Upper lobe of right lung (tissue), 1 donor: ENCODE measurements around the gene TARBP2. TPM values are rescaled to one million over a fixed set of nuclear protein-coding genes. Genes with fewer than 3 reads are reported as not detected.
"Not testable (repeated sequence)": the region's sequence is repeated elsewhere in the genome, so short reads cannot be mapped to it uniquely, and the experiment has no call there.

Experiments used
- ATAC-seq: fragments of 200-7000 bp; cut with Tn5 transposase; one replicate; pipeline ENCODE4 v1.9.1; 2020; ENCODE audit warnings: mild to moderate bottlenecking, moderate library complexity
- DNase-seq: peaks from one replicate; pipeline ENCODE4 v3.0.0-alpha.2; 2020
- H3K27ac ChIP-seq: fragments of 200-600 bp; one replicate; pipeline ENCODE4 v1.8.0; 2022
- H3K27me3 ChIP-seq: fragments of 200-600 bp; one replicate; pipeline ENCODE4 v1.8.0; 2022; ENCODE audit warnings: mild to moderate bottlenecking
- H3K36me3 ChIP-seq: fragments of 200-600 bp; one replicate; pipeline ENCODE4 v1.8.0; 2022
- H3K4me1 ChIP-seq: fragments of 200-600 bp; one replicate; pipeline ENCODE4 v1.8.0; 2022
- H3K4me3 ChIP-seq: fragments of 200-600 bp; one replicate; pipeline ENCODE4 v1.8.0; 2022; ENCODE audit warnings: mild to moderate bottlenecking
- H3K9me3 ChIP-seq: fragments of 200-600 bp; one replicate; pipeline ENCODE4 v1.8.0; 2022
- intact Hi-C: fragments of 100-400 bp; cut with DNase I; formaldehyde crosslinking; loops from one replicate; pipeline ENCODE4 v1.11.0; 2022
- total RNA-seq: library from RNA; stranded (reverse); fragmentation: NEBNext Ultra II Directional; extraction: Animal tissue kit (Norgen Biotek cat#: 25700); gene quantifications from one replicate; pipeline ENCODE4 v1.2.1, GENCODE V29; 2021
- TF ChIP-seq, protein P1 (sequence below): fragments of 200-600 bp; IDR thresholded peaks from one replicate; pipeline ENCODE4 v1.8.0; 2022; ENCODE audit warnings: antibody characterized with exemption
- donor health status: DM: no; HTN: yes; CAD: no; lungs with severe emphysema.

The TARBP2 gene
- total RNA-seq, 1 donor from 2014 or later, result 33.1 TPM

DNA sequence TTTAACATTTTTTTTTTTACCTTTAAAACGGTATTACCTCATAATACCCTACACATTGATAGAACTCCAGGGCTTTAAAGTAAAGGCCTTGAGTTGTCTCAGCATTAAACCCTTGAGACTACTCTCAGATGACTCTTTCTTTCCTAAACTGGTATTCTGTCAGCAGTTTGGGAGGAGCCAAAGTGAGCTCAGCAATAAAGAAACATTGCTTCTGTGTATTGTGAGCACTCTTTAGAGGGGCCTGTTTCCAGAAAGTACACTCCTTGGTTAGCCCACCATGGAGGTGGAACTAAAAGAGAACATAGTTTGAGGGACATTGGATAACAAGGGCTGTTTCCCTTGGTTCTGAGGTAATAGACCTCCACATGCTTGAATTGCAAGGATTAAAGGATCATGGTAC is 22.2 kb upstream of the TARBP2 start:
- TF ChIP-seq, protein P1, sequence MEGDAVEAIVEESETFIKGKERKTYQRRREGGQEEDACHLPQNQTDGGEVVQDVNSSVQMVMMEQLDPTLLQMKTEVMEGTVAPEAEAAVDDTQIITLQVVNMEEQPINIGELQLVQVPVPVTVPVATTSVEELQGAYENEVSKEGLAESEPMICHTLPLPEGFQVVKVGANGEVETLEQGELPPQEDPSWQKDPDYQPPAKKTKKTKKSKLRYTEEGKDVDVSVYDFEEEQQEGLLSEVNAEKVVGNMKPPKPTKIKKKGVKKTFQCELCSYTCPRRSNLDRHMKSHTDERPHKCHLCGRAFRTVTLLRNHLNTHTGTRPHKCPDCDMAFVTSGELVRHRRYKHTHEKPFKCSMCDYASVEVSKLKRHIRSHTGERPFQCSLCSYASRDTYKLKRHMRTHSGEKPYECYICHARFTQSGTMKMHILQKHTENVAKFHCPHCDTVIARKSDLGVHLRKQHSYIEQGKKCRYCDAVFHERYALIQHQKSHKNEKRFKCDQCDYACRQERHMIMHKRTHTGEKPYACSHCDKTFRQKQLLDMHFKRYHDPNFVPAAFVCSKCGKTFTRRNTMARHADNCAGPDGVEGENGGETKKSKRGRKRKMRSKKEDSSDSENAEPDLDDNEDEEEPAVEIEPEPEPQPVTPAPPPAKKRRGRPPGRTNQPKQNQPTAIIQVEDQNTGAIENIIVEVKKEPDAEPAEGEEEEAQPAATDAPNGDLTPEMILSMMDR, result no peak
- peaks cover 100% of the 10 kb centered on the region for H3K36me3 ChIP-seq
- ATAC-seq (no peak), DNase-seq (no peak)
- H3K27me3 ChIP-seq, result no peaks in the 10 kb centered on the region
- H3K9me3 ChIP-seq, result no peaks in the 10 kb centered on the region
- H3K4me3 ChIP-seq, result no peak overlapping the region
- peaks cover 11% of the 10 kb centered on the region for H3K4me1 ChIP-seq
- H3K27ac ChIP-seq, result no peak overlapping the region
- intact Hi-C loops, result no loop called here

DNA sequence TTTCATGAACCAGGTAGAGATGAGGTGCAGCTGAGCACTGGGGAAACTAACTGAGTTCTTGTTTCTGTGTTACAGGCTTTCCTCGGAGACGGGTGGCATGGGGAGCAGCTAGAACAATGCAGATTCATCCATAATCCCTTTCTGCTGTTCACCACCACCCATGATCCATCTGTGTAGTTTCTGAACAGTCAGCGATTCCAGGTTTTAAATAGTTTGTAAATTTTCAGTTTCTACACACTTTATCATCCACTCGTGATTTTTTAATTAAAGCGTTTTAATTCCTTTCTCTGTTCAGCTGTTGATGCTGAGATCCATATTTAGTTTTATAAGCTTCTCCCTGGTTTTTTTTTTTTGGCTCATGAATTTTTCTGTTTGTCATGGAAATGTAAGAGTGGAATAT is 21.8 kb upstream of the TARBP2 start:
- H3K4me1 ChIP-seq, result peaks cover 6% of the 10 kb centered on the region
- no peaks in the 10 kb centered on the region for H3K9me3 ChIP-seq
- intact Hi-C loops, result no loop called here
- peaks cover 99% of the 10 kb centered on the region for H3K36me3 ChIP-seq
- no peak overlapping the region for H3K4me3 ChIP-seq
- DNase-seq (no peak), ATAC-seq (no peak)
- H3K27me3 ChIP-seq, result no peaks in the 10 kb centered on the region
- no peak overlapping the region for H3K27ac ChIP-seq
- TF ChIP-seq, protein P1, result no peak

DNA sequence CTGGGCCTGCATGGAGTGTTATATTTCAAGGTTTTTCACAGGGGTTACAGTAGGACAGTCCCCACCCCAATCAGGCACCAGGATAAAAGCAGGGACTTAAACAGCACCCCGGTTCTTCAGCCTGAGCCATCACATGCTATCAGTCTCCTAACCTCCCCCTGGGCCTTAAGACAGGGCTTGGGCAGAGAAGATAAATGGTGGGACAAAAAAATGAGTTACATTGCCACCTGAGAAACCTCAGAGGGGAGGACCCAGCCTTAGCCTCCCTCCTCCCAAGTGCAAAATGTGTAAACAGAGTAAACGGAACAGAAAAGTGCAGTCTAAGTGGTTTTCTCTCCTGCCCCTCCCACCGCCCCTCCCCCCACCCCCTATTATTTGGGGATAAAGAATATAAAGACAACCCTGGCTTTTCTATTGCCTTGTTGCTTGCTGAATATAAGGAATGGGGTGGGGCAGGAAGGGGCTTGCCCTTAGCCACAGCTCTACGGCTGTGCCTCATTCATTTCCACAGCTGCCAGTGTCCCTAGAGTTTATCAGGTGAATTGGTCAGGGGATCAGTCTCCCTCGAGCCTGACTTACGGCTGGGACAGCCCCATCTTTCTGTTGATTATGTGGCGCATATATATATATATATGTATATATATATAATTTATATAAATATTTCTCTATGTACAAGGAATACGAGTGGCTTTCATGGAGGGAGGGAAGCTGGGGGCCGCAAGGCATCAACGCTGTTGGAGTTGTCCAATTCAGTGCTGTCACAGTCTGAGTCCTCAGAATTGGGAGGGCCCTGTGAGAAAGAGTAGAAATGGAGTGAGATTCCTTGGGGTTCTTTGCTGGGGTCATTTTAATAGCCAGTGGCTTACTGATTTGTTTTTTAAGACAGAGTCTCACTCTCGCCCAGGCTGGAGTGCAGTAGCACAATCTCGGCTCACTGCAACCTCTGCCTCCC is 20.3 kb upstream of the TARBP2 start:
- intact Hi-C loops, result no loop called here
- ATAC-seq (no peak), DNase-seq (no peak)
- H3K27me3 ChIP-seq, result no peaks in the 10 kb centered on the region
- H3K9me3 ChIP-seq, result no peaks in the 10 kb centered on the region
- H3K4me1 ChIP-seq, result no peaks in the 10 kb centered on the region
- H3K4me3 ChIP-seq, result no peak overlapping the region
- no peak overlapping the region for H3K27ac ChIP-seq
- TF ChIP-seq, protein P1, result no peak
- H3K36me3 ChIP-seq, result peaks cover 98% of the 10 kb centered on the region

DNA sequence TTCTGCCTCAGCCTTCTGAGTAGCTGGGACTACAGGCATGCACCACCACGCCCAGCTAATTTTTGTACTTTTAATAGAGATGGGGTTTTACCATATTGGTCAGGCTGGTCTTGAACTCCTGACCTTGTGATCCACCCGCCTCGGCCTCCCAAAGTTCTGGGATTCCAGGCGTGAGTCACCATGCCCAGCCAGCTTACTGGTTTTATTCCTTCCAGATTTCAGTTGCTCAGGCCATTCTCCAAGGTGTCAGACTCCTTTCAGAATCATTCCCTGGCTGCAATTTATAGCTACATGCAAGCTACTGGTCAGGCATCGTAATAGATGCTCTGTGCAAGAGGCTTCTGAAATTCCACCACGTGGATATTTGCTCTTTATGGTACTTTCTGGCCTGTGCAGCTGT is 19.6 kb upstream of the TARBP2 start:
- DNase-seq, H3K27ac ChIP-seq, ATAC-seq, intact Hi-C loops, H3K27me3 ChIP-seq, H3K4me3 ChIP-seq, H3K9me3 ChIP-seq, H3K4me1 ChIP-seq: not testable (repeated sequence)
- H3K36me3 ChIP-seq, result peaks cover 98% of the 10 kb centered on the region

DNA sequence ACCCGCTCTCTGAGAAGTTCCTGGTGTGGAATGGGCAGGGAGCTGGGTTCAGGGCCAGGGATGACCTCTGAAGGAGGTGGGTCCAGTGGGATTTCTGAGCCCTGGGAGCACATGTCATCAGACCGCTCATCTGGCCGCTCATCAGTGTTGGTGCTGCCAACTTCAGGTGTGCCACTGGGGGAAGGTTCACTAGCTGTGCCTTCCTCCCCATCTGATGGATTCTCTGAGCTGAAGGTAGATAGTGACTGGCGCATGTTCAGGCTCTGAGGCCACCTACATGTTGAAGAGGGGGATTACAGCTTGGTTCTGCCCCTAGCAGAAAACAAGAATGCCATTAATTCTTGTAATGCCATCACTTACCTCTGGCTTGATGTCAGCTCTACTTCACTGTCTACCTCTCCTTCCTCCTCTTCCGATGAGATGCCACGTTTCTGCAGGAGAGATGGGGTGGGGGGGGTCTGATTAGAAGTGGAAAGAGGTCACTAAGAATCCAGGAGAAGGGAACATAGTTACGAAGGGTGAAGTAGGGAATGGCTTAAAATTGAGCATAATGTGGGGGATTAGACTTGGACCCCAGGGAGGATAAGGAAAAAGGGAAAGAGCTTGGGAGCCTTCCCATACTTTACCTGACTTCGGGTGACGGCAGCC is 19.0 kb upstream of the TARBP2 start:
- Histone ChIP-seq H3K4me3 (no peak overlapping the region), H3K27me3 (no peaks in the 10 kb centered on the region), H3K27ac (no peak overlapping the region), H3K9me3 (no peaks in the 10 kb centered on the region), H3K4me1 (no peaks in the 10 kb centered on the region), H3K36me3 (peaks cover 96% of the 10 kb centered on the region)
- TF ChIP-seq, protein P1, result peak; percentile 12
- DNase-seq (peak; percentile 40), ATAC-seq (no peak)
- intact Hi-C loops, result no loop called here

DNA sequence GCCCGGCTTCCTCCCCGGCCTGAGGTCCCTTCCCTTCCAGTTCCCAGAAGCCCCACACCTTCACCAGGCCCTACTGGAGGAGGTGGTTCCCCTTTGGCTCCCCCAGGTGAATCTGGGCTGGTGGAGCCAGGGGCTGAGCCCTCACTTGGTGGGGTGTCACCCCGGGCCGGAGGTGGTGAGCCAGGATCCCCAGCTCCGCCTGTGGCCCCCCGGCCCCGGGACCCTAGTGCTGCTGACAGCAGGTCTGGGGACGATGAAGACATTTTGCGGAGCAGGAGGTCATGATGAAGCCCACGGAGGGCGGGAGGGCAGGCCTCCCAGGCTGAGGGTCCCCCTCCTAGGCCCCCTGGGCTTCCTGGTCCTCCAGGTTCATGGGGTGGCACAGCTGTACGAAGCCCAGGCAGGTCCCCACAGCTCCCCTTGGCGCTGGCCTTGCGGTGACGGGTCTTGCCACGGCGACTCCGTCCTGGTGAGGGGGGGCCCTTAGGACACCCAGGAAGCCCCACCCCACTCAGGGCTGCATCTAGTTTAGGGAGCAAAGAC is 18.4 kb upstream of the TARBP2 start:
- H3K27ac ChIP-seq, result no peak overlapping the region
- ATAC-seq, result peak; percentile 3
- H3K9me3 ChIP-seq, result no peaks in the 10 kb centered on the region
- no peaks in the 10 kb centered on the region for H3K27me3 ChIP-seq
- peaks cover 96% of the 10 kb centered on the region for H3K36me3 ChIP-seq
- TF ChIP-seq, protein P1, result no peak
- H3K4me1 ChIP-seq, result no peaks in the 10 kb centered on the region
- peak; percentile 69 for DNase-seq
- intact Hi-C loops, result no loop called here
- no peak overlapping the region for H3K4me3 ChIP-seq
